Panc1 (cell line): ENCODE data around the gene NOX5. TPM values are rescaled to one million over a fixed set of nuclear protein-coding genes. Genes with fewer than 3 reads are reported as not detected.

Experiments
- ATAC-seq: fragments of 200-7000 bp; cut with Tn5 transposase; 2 replicates; pipeline ENCODE4 v1.9.1; 2020; ENCODE audit warnings: mild to moderate bottlenecking, moderate library complexity
- BruUV-seq: library from RNA; stranded (reverse); fragments of 400-500 nt; replicated peaks from 2 replicates; lab custom pipeline; 2021; lab: Mats Ljungman, UMichigan
- CTCF ChIA-PET: fragments of 300-600 bp; sonication (Branson Sonifier 250); formaldehyde crosslinking; loops from one replicate; lab custom pipeline; 2022; ENCODE audit warnings: antibody characterized with exemption; lab: Charles Lee
- POLR2A ChIA-PET: fragments of 300-600 bp; sonication (Branson Sonifier 250); formaldehyde crosslinking; loops from one replicate; lab custom pipeline; 2022; ENCODE audit warnings: antibody characterized with exemption; lab: Charles Lee
- DNase-seq: peaks from one replicate; pipeline ENCODE4 v3.0.0-alpha.2; 2010; ENCODE audit warnings: low read depth, low spot score
- H3K27ac ChIP-seq: 2 replicates; pipeline ENCODE4 v1.5.1; 2011; ENCODE audit warnings: mild to moderate bottlenecking, low read length, inconsistent platforms
- H3K27me3 ChIP-seq: fragments of 200-500 bp; sonication (Bioruptor generic); 2 replicates; pipeline ENCODE4 v1.6.0; 2014; ENCODE audit warnings: low read length, inconsistent platforms; ENCODE audit not compliant: control insufficient read depth, insufficient read depth
- H3K36me3 ChIP-seq: fragments of 200-500 bp; sonication (Bioruptor generic); 2 replicates; pipeline ENCODE4 v1.5.1; 2014; ENCODE audit warnings: inconsistent platforms, mild to moderate bottlenecking, low read length, moderate library complexity; ENCODE audit not compliant: control insufficient read depth, insufficient read depth
- H3K4me1 ChIP-seq: 2 replicates; pipeline ENCODE4 v1.5.1; 2011; ENCODE audit warnings: inconsistent platforms, mild to moderate bottlenecking, low read length, moderate library complexity; ENCODE audit not compliant: control insufficient read depth, insufficient read depth
- H3K4me3 ChIP-seq, 2 experiments: 2 replicates each; pipeline ENCODE4 v1.5.1; 2011 to 2012; ENCODE audit warnings: low read depth in 2 of 2, low read length in 2 of 2, mild to moderate bottlenecking in 2 of 2, inconsistent platforms in 1 of 2, moderate library complexity in 1 of 2
- H3K9me3 ChIP-seq: fragments of 200-500 bp; sonication (Bioruptor generic); 2 replicates; pipeline ENCODE4 v1.5.1; 2014; ENCODE audit warnings: low read depth, mild to moderate bottlenecking, inconsistent platforms, low read length, moderate library complexity; ENCODE audit not compliant: control insufficient read depth, insufficient read depth
- CTCF ChIP-seq: fragments of 450-650 bp; IDR thresholded peaks from 2 replicates; pipeline ENCODE4 v1.5.1; 2017; ENCODE audit warnings: mild to moderate bottlenecking
- POLR2AphosphoS5 ChIP-seq: IDR thresholded peaks from 2 replicates; pipeline ENCODE4 v1.6.1; 2012; ENCODE audit warnings: mild to moderate bottlenecking, low read depth, low read length, moderate library complexity
- REST ChIP-seq, 2 experiments: IDR thresholded peaks; 2 replicates each; pipeline ENCODE4 v1.6.1; 2011 to 2012; ENCODE audit warnings: low read depth in 2 of 2, control low read depth in 1 of 2, low read length in 1 of 2, mild to moderate bottlenecking in 1 of 2, moderate library complexity in 1 of 2; ENCODE audit not compliant: insufficient read depth in 1 of 2
- SIN3A ChIP-seq: IDR thresholded peaks from 2 replicates; pipeline ENCODE4 v1.6.1; 2012; ENCODE audit warnings: low read depth, mild to moderate bottlenecking, low read length, moderate library complexity, borderline replicate concordance; ENCODE audit not compliant: insufficient read depth
- TCF7L2 ChIP-seq: IDR thresholded peaks from 2 replicates; pipeline ENCODE4 v1.6.1; 2011; ENCODE audit warnings: mild to moderate bottlenecking, low read depth, low read length, inconsistent platforms
- in situ Hi-C: cut with HindIII; loops from 2 replicates; pipeline ENCODE4 v1.10.0; 2016; ENCODE audit warnings: low sequenced_read_pairs, low pct_unique_long_range_greater_than_20kb
- intact Hi-C: fragments of 100-400 bp; cut with micrococcal nuclease; formaldehyde crosslinking; loops from one replicate; pipeline ENCODE4 v1.10.0; 2022; ENCODE audit not compliant: unreplicated experiment
- total RNA-seq: library from RNA; stranded (reverse); gene quantifications from one replicate; pipeline ENCODE4 v1.2.1, GENCODE V29; 2021; ENCODE audit not compliant: unreplicated experiment

Gene NOX5
- total RNA-seq, 1 experiment from 2014 or later, result 0.26 TPM

- Histone ChIP-seq H3K9me3 (no peaks in the 10 kb centered on the region), H3K4me1 (no peaks in the 10 kb centered on the region), H3K27me3 (peaks cover 3% of the 10 kb centered on the region; the same call in 1 of the 2 replicates), H3K4me3 (no peak overlapping the region), H3K36me3 (no peaks in the 10 kb centered on the region), H3K27ac (no peak overlapping the region; the same call in 1 of the 2 replicates)
- ChIA-PET POLR2A (no interaction called here), CTCF (interaction anchor here (1.2 kb wide), 1 partner anchor 44 kb away, joined by 3 read pairs; no protein-coding TSS in a partner anchor)
- in situ Hi-C loops (no loop called here), intact Hi-C loops (no loop called here)
- ATAC-seq, result no peak
- TF ChIP-seq TCF7L2, result no peak
- TF ChIP-seq POLR2AphosphoS5, result no peak
- TF ChIP-seq REST (IDR thresholded peaks at IDR 0.05; ENCODE audit: insufficient read depth in 1 of 2, low read depth in 2 of 2, low read length in 1 of 2), result no peak
- no peak for TF ChIP-seq CTCF
- no peak for TF ChIP-seq SIN3A
- no TSS peak for BruUV-seq
- DNase-seq, result no peak
Observed at GRCh38 chr15:69075440-69075839, 60.9 kb downstream of the NOX5 start.

- Histone ChIP-seq H3K27ac (no peak overlapping the region), H3K4me1 (no peaks in the 10 kb centered on the region; the same call in 1 of the 2 replicates), H3K36me3 (no peaks in the 10 kb centered on the region), H3K4me3 (no peak overlapping the region), H3K27me3 (no peaks in the 10 kb centered on the region; the same call in 1 of the 2 replicates), H3K9me3 (no peaks in the 10 kb centered on the region)
- ATAC-seq (no peak), DNase-seq (no peak)
- in situ Hi-C loops (no loop called here), intact Hi-C loops (no loop called here)
- CTCF ChIA-PET, result no interaction called here
- TF ChIP-seq CTCF (no peak), SIN3A (no peak), REST (IDR thresholded peaks at IDR 0.05; ENCODE audit: insufficient read depth in 1 of 2, low read depth in 2 of 2, low read length in 1 of 2) (no peak), TCF7L2 (no peak), POLR2AphosphoS5 (no peak)
- POLR2A ChIA-PET, result no interaction called here
- no TSS peak for BruUV-seq
Observed at GRCh38 chr15:69076756-69077155, 62.3 kb downstream of the NOX5 start.
